ENCODE data around the gene COL10A1. TPM values are rescaled to one million over a fixed set of nuclear protein-coding genes. Genes with fewer than 3 reads are reported as not detected.

The COL10A1 gene
- total RNA-seq, 1 experiment from 2014 or later = not detected

GRCh38 chr6:116154887-116155286 lies 29.0 kb upstream of the COL10A1 start:
- Histone ChIP-seq H3K27me3 (ENCODE audit: insufficient read depth, low read length) (no peaks in the 10 kb centered on the region), H3K14ac (ENCODE audit: insufficient read depth, low read length) (no peak overlapping the region), H2BK12ac (ENCODE audit: insufficient read length, low read depth, low read length) (no peak overlapping the region), H2BK120ac (ENCODE audit: low read depth, low read length, poor library complexity, severe bottlenecking) (no peak overlapping the region), H3K9ac (ENCODE audit: extremely low read depth, insufficient read length, low read length) (no peak overlapping the region), H3K4me2 (ENCODE audit: insufficient read depth, insufficient read length, low read length) (no peak overlapping the region), H4K5ac (ENCODE audit: insufficient read length, low read depth, low read length) (no peak overlapping the region), H3K4me1 (ENCODE audit: insufficient read depth, low read length) (peaks cover 4% of the 10 kb centered on the region; the same call in 1 of the 2 replicates), H3T11ph (ENCODE audit: low read length) (no peak overlapping the region), H3K79me2 (ENCODE audit: insufficient read depth, low read length) (no peaks in the 10 kb centered on the region), H2BK20ac (ENCODE audit: low read depth, low read length, poor library complexity, severe bottlenecking) (no peak overlapping the region), H3K56ac (ENCODE audit: insufficient read length, low read depth, low read length) (no peak overlapping the region), H2AK5ac (ENCODE audit: insufficient read length, low read length) (no peak overlapping the region), H4K20me1 (ENCODE audit: control insufficient read depth, insufficient read depth, insufficient read length) (no peaks in the 10 kb centered on the region), H3K9me3 (ENCODE audit: control insufficient read depth, low read depth, low read length) (no peaks in the 10 kb centered on the region), H3K18ac (ENCODE audit: insufficient read length, low read depth, low read length) (no peak overlapping the region), H3K27ac (ENCODE audit: insufficient read length, low read depth, low read length) (no peak overlapping the region), H2AFZ (ENCODE audit: low read length) (no peak overlapping the region), H4K91ac (ENCODE audit: insufficient read length, low read depth, low read length) (no peak overlapping the region), H3K23ac (ENCODE audit: insufficient read length, low read depth, low read length) (no peak overlapping the region), H3K23me2 (ENCODE audit: insufficient read length, low read depth, low read length, poor library complexity, severe bottlenecking) (no peaks in the 10 kb centered on the region), H3K4ac (ENCODE audit: low read depth, low read length) (no peak overlapping the region), H3K79me1 (ENCODE audit: insufficient read depth, low read depth, low read length, poor library complexity, severe bottlenecking) (no peaks in the 10 kb centered on the region), H2BK15ac (ENCODE audit: low read depth, low read length) (no peak overlapping the region), H4K8ac (replicated peaks; ENCODE audit: insufficient read length, low read depth, low read length) (no peak overlapping the region), H2BK5ac (ENCODE audit: insufficient read length, low read length) (no peak overlapping the region)
- Mint-ChIP-seq H3K36me3 (ENCODE audit: insufficient read depth in 1 of 3, low read depth in 3 of 3) (peaks cover 2 to 7% (median 6%) of the 10 kb centered on the region in 3 experiments; a peak in 4 of 7 replicates), H3K4me3 (no peak overlapping the region), H3K27me3 (ENCODE audit: low read depth) (no peaks in the 10 kb centered on the region), H3K9me3 (no peaks in the 10 kb centered on the region), H3K4me1 (peaks cover 10 to 15% of the 10 kb centered on the region in 2 experiments), H3K27ac (no peak overlapping the region)
- WGBS (ENCODE audit: extremely low coverage, insufficient read length, low lambda C conversion rate) = no CpG with 5 or more reads among the region's 2 CpGs
- TF ChIP-seq CTCF (conservative IDR thresholded peaks at IDR 0.05) = no peak
- DNase-seq = no peak
